NCI-H2196 treated with DMSO at 0.1 percent for 48 hours (cell line): ENCODE measurements around the gene PPP3CA.

Experiments used
- DNase-seq: peaks from one replicate; lab custom pipeline; 2025; ENCODE audit not compliant: unreplicated experiment; lab: John Stamatoyannopoulos, UW

PPP3CA gene

GRCh38 chr4:100977746-100978397 is 369.5 kb downstream of the PPP3CA start:
- no peak for DNase-seq

GRCh38 chr4:100977274-100977673 is 370.1 kb downstream of the PPP3CA start:
- no peak for DNase-seq
